Measurements from ENCODE around the gene AZU1. TPM values are rescaled to one million over a fixed set of nuclear protein-coding genes. Genes with fewer than 3 reads are reported as not detected.

The AZU1 gene
- total RNA-seq, 4 donors from 2014 or later = not detected

- DNase-seq = peak in 1 of 2 donors; percentile 3
- H3K4me3 ChIP-seq (replicated peaks in 1 of 3) = no peak overlapping the region
- no peaks in the 10 kb centered on the region for H3K27me3 ChIP-seq
- TF ChIP-seq CTCF (IDR thresholded peaks at IDR 0.05) (no peak), POLR2A (IDR thresholded peaks at IDR 0.05) (no peak)
- WGBS, 2 donors = 94% methylated on average over 44 to 58 of the region's 93 CpGs
- H3K4me1 ChIP-seq = peaks cover 21 to 27% of the 10 kb centered on the region in 2 donors
- no peaks in the 10 kb centered on the region for H3K9me3 ChIP-seq
- intact Hi-C loops (cut with DNase I) = no loop called here
- no peak overlapping the region for H3K27ac ChIP-seq
- H3K36me3 ChIP-seq = peaks cover 73 to 74% of the 10 kb centered on the region in 2 donors
Measured at GRCh38 chr19:805600-806550, 21.8 kb upstream of the AZU1 start.

- Histone ChIP-seq H3K4me1 (peaks cover 10 to 17% of the 10 kb centered on the region in 2 donors), H3K9me3 (no peaks in the 10 kb centered on the region), H3K27ac (no peak overlapping the region), H3K4me3 (replicated peaks in 1 of 3) (no peak overlapping the region), H3K36me3 (peaks cover 82 to 84% of the 10 kb centered on the region in 2 donors), H3K27me3 (no peaks in the 10 kb centered on the region)
- 93% methylated on average over 31 to 34 of the region's 34 CpGs for WGBS, 2 donors
- DNase-seq = no peak
- no peak for TF ChIP-seq POLR2A (IDR thresholded peaks at IDR 0.05)
- TF ChIP-seq CTCF (IDR thresholded peaks at IDR 0.05) = no peak
- intact Hi-C loops (cut with DNase I) = no loop called here
Measured at GRCh38 chr19:806815-807421, 20.7 kb upstream of the AZU1 start.

GRCh38 chr19:807627-808422, 19.8 kb upstream of the AZU1 start:
- no peak overlapping the region for H3K4me3 ChIP-seq (replicated peaks in 1 of 3)
- H3K9me3 ChIP-seq = no peaks in the 10 kb centered on the region
- no peak for DNase-seq
- H3K4me1 ChIP-seq = peaks cover 1 to 8% of the 10 kb centered on the region in 2 donors
- TF ChIP-seq POLR2A (IDR thresholded peaks at IDR 0.05) (no peak), CTCF (IDR thresholded peaks at IDR 0.05) (no peak)
- intact Hi-C loops (cut with DNase I) = no loop called here
- no peaks in the 10 kb centered on the region for H3K27me3 ChIP-seq
- H3K36me3 ChIP-seq = peaks cover 85 to 89% of the 10 kb centered on the region in 2 donors
- no peak overlapping the region for H3K27ac ChIP-seq
- WGBS, 2 donors = 92 to 93% methylated on average over 38 to 41 of the region's 44 CpGs

GRCh38 chr19:808423-808775, 19.2 kb upstream of the AZU1 start:
- H3K4me1 ChIP-seq = peaks cover 0 to 2% of the 10 kb centered on the region in 2 donors
- no peak overlapping the region for H3K27ac ChIP-seq
- 90 to 100% methylated on average over 2 to 10 of the region's 26 CpGs for whole genome bisulfite sequencing, 2 donors
- H3K27me3 ChIP-seq = no peaks in the 10 kb centered on the region
- H3K4me3 ChIP-seq (replicated peaks in 1 of 3) = no peak overlapping the region
- TF ChIP-seq CTCF (IDR thresholded peaks at IDR 0.05) = no peak
- no peak for TF ChIP-seq POLR2A (IDR thresholded peaks at IDR 0.05)
- no peaks in the 10 kb centered on the region for H3K9me3 ChIP-seq
- peaks cover 89 to 93% of the 10 kb centered on the region in 2 donors for H3K36me3 ChIP-seq
- intact Hi-C loops (cut with DNase I) = no loop called here
- DNase-seq = no peak

All from thyroid gland (tissue), 4 donors.